Renal pelvis (tissue), 4 donors: Measurements from ENCODE around the gene SELENOS. TPM values are rescaled to one million over a fixed set of nuclear protein-coding genes. Genes with fewer than 3 reads are reported as not detected.

Experiments used
- DNase-seq: peaks from one replicate; pipeline ENCODE4 v3.0.0-alpha.2; 2013
- polyA plus RNA-seq, 3 donors: library from polyadenylated mRNA; unstranded; fragments of 120-200 nt; gene quantifications; one replicate each; pipeline ENCODE4 v1.2.1, GENCODE V29; 2013; ENCODE audit not compliant: insufficient read length in 3 of 3

The SELENOS gene
- polyA plus RNA-seq, 3 donors: 58.0 to 66.8 (median 62.0) TPM

- DNase-seq: no peak
These were observed 39.2 kb upstream of the SELENOS start for GRCh38 chr15:101316529-101316928.

GRCh38 chr15:101315736-101316135 is 38.5 kb upstream of the SELENOS start:
- no peak for DNase-seq

- DNase-seq: no peak
These were observed 37.2 kb upstream of the SELENOS start for GRCh38 chr15:101314336-101315125.

- DNase-seq: no peak
These were observed 35.9 kb upstream of the SELENOS start for GRCh38 chr15:101313041-101313761.

- no peak for DNase-seq
These were observed 33.2 kb upstream of the SELENOS start for GRCh38 chr15:101310508-101310907.

GRCh38 chr15:101310161-101310480 is 32.8 kb upstream of the SELENOS start:
- DNase-seq: no peak

GRCh38 chr15:101309436-101310160 is 32.3 kb upstream of the SELENOS start:
- DNase-seq: no peak

- no peak for DNase-seq
These were observed 31.5 kb upstream of the SELENOS start for GRCh38 chr15:101308604-101309435.

- DNase-seq: no peak
These were observed 30.8 kb upstream of the SELENOS start for GRCh38 chr15:101307897-101308603.

- DNase-seq: no peak
These were observed 30.0 kb upstream of the SELENOS start for GRCh38 chr15:101307048-101307896.

GRCh38 chr15:101306341-101307047 is 29.2 kb upstream of the SELENOS start:
- DNase-seq: no peak

GRCh38 chr15:101305820-101306255 is 28.6 kb upstream of the SELENOS start:
- no peak for DNase-seq

GRCh38 chr15:101303408-101303807 is 26.1 kb upstream of the SELENOS start:
- no peak for DNase-seq

GRCh38 chr15:101296418-101297405 is 19.4 kb upstream of the SELENOS start:
- no peak for DNase-seq

- DNase-seq: no peak
These were observed 18.4 kb upstream of the SELENOS start for GRCh38 chr15:101295607-101296161.

GRCh38 chr15:101294731-101295606 is 17.7 kb upstream of the SELENOS start, which contains the start of gene SNRPA1:
Gene SNRPA1, minus strand, starts transcription at chr15:101295248. Its CDS starts 70 bp downstream, at chr15:101295178.
- peak; percentile 95 for DNase-seq

GRCh38 chr15:101293122-101293521 is 15.8 kb upstream of the SELENOS start:
- DNase-seq: no peak
